ENCODE results near the gene SMC3.
A peak's percentile ranks its signal among the peaks of the same experiment; 100 is the strongest.

The SMC3 gene

GRCh38 chr10:110546077-110546476 is 21.4 kb upstream of the SMC3 start:
- FAIRE-seq = no peak

- no peak for FAIRE-seq
These were observed 20.9 kb upstream of the SMC3 start for GRCh38 chr10:110546499-110547110.

- peak; percentile 96 for FAIRE-seq
These were observed 20.2 kb upstream of the SMC3 start for GRCh38 chr10:110547139-110547761.

GRCh38 chr10:110548002-110548401 is 19.5 kb upstream of the SMC3 start:
- no peak for FAIRE-seq

- FAIRE-seq = no peak
These were observed 18.3 kb upstream of the SMC3 start for GRCh38 chr10:110549211-110549610.

GRCh38 chr10:110553905-110554304 is 13.6 kb upstream of the SMC3 start:
- no peak for FAIRE-seq

GRCh38 chr10:110556296-110556695 is 11.2 kb upstream of the SMC3 start:
- no peak for FAIRE-seq

- FAIRE-seq = no peak
These were observed 10.4 kb upstream of the SMC3 start for GRCh38 chr10:110556969-110557601.

GRCh38 chr10:110558041-110558440 is 9.5 kb upstream of the SMC3 start:
- FAIRE-seq = no peak

- no peak for FAIRE-seq
These were observed 7.5 kb upstream of the SMC3 start for GRCh38 chr10:110560012-110560411.

- FAIRE-seq = no peak
These were observed 6.2 kb upstream of the SMC3 start for GRCh38 chr10:110561292-110561691.

GRCh38 chr10:110562348-110562747 is 5.1 kb upstream of the SMC3 start:
- FAIRE-seq = no peak

GRCh38 chr10:110563132-110563531 is 4.4 kb upstream of the SMC3 start:
- no peak for FAIRE-seq

GRCh38 chr10:110566472-110567200 is 859 bp upstream of the SMC3 start:
- FAIRE-seq = no peak

- no peak for FAIRE-seq
These were observed 700 bp downstream of the SMC3 start for GRCh38 chr10:110568055-110568735.

- no peak for FAIRE-seq
These were observed 1.6 kb downstream of the SMC3 start for GRCh38 chr10:110569122-110569521.

GRCh38 chr10:110569736-110570135 is 2.2 kb downstream of the SMC3 start:
- FAIRE-seq = no peak

- FAIRE-seq = no peak
These were observed 3.7 kb downstream of the SMC3 start for GRCh38 chr10:110571093-110571743.

GRCh38 chr10:110572862-110573261 is 5.4 kb downstream of the SMC3 start:
- FAIRE-seq = no peak

- FAIRE-seq = no peak
These were observed 6.9 kb downstream of the SMC3 start for GRCh38 chr10:110574420-110574819.

GRCh38 chr10:110576220-110576619 is 8.7 kb downstream of the SMC3 start:
- FAIRE-seq = no peak

- FAIRE-seq = no peak
These were observed 9.6 kb downstream of the SMC3 start for GRCh38 chr10:110577056-110577455.

GRCh38 chr10:110584006-110584405 is 16.5 kb downstream of the SMC3 start:
- FAIRE-seq = no peak

Data from A204.1 (cell line).